PFSK-1 (cell line): ENCODE measurements around the gene MTIF2.

Experiments used
- POLR2AphosphoS5 ChIP-seq: IDR thresholded peaks from 2 replicates; pipeline ENCODE4 v1.6.1; 2012; ENCODE audit warnings: low read depth, mild to moderate bottlenecking, control low read depth, low read length, moderate library complexity
- SIN3A ChIP-seq: IDR thresholded peaks from 2 replicates; pipeline ENCODE4 v1.6.1; 2012; ENCODE audit warnings: mild to moderate bottlenecking, low read length, moderate library complexity, borderline replicate concordance; ENCODE audit not compliant: insufficient read depth
- TAF1 ChIP-seq: IDR thresholded peaks from 2 replicates; pipeline ENCODE4 v1.6.1; 2012; ENCODE audit warnings: low read length, control low read depth, borderline replicate concordance; ENCODE audit not compliant: insufficient read depth
- TF ChIP-seq, protein P1 (sequence below), 2 experiments: IDR thresholded peaks; 2 replicates each; pipeline versions ENCODE4 v1.6.1 to v1.8.0; 2011 to 2012; ENCODE audit warnings: low read depth in 2 of 2, low read length in 2 of 2, control low read depth in 1 of 2, inconsistent platforms in 1 of 2, mild to moderate bottlenecking in 1 of 2, moderate library complexity in 1 of 2; ENCODE audit not compliant: insufficient read depth in 1 of 2

DNA sequence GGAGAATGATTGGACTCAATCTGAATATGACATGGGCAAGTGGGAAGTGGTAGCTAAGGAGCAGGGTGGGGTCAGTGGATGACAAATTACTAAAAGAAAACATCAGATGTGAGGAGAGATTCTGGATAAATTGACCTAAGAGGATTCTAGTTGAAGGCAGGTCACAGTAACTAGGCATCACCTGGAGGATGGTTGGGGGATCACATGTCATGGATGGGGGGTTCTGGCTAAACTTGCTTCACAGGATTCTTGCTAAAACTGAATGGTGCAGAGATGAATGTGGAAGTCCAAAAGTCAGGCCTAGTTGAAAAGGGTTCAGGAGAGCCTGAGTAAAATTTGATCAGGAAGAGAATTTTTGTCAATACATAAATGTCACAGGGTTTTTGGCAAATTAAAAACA, 55.2 kb downstream of the MTIF2 start:
- TF ChIP-seq POLR2AphosphoS5 = no peak
- no peak for TF ChIP-seq SIN3A
- TF ChIP-seq, protein P1, sequence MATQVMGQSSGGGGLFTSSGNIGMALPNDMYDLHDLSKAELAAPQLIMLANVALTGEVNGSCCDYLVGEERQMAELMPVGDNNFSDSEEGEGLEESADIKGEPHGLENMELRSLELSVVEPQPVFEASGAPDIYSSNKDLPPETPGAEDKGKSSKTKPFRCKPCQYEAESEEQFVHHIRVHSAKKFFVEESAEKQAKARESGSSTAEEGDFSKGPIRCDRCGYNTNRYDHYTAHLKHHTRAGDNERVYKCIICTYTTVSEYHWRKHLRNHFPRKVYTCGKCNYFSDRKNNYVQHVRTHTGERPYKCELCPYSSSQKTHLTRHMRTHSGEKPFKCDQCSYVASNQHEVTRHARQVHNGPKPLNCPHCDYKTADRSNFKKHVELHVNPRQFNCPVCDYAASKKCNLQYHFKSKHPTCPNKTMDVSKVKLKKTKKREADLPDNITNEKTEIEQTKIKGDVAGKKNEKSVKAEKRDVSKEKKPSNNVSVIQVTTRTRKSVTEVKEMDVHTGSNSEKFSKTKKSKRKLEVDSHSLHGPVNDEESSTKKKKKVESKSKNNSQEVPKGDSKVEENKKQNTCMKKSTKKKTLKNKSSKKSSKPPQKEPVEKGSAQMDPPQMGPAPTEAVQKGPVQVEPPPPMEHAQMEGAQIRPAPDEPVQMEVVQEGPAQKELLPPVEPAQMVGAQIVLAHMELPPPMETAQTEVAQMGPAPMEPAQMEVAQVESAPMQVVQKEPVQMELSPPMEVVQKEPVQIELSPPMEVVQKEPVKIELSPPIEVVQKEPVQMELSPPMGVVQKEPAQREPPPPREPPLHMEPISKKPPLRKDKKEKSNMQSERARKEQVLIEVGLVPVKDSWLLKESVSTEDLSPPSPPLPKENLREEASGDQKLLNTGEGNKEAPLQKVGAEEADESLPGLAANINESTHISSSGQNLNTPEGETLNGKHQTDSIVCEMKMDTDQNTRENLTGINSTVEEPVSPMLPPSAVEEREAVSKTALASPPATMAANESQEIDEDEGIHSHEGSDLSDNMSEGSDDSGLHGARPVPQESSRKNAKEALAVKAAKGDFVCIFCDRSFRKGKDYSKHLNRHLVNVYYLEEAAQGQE (IDR thresholded peaks at IDR 0.05; ENCODE audit: insufficient read depth in 1 of 2, low read depth in 2 of 2, low read length in 2 of 2) = no peak
- TF ChIP-seq TAF1 = no peak
